ENCODE measurements around the gene PNMA6E.

Gene PNMA6E

GRCh38 chrX:153414856-153415510 lies 13.8 kb upstream of the PNMA6E start:
- in situ Hi-C loops (cut with MboI; ENCODE audit: low pct_unique_long_range_greater_than_20kb, low sequenced_read_pairs, unreplicated experiment): no loop called here
- no peak for DNase-seq (ENCODE audit: low spot score)
- no peak for TF ChIP-seq CTCF (IDR thresholded peaks at IDR 0.05; ENCODE audit: extremely low read depth, insufficient read depth, missing control alignments)

- no peak for TF ChIP-seq CTCF (IDR thresholded peaks at IDR 0.05; ENCODE audit: extremely low read depth, insufficient read depth, missing control alignments)
- in situ Hi-C loops (cut with MboI; ENCODE audit: low pct_unique_long_range_greater_than_20kb, low sequenced_read_pairs, unreplicated experiment): no loop called here
- no peak for DNase-seq (ENCODE audit: low spot score)
Observed at GRCh38 chrX:153413731-153414130, 12.6 kb upstream of the PNMA6E start.

DNA sequence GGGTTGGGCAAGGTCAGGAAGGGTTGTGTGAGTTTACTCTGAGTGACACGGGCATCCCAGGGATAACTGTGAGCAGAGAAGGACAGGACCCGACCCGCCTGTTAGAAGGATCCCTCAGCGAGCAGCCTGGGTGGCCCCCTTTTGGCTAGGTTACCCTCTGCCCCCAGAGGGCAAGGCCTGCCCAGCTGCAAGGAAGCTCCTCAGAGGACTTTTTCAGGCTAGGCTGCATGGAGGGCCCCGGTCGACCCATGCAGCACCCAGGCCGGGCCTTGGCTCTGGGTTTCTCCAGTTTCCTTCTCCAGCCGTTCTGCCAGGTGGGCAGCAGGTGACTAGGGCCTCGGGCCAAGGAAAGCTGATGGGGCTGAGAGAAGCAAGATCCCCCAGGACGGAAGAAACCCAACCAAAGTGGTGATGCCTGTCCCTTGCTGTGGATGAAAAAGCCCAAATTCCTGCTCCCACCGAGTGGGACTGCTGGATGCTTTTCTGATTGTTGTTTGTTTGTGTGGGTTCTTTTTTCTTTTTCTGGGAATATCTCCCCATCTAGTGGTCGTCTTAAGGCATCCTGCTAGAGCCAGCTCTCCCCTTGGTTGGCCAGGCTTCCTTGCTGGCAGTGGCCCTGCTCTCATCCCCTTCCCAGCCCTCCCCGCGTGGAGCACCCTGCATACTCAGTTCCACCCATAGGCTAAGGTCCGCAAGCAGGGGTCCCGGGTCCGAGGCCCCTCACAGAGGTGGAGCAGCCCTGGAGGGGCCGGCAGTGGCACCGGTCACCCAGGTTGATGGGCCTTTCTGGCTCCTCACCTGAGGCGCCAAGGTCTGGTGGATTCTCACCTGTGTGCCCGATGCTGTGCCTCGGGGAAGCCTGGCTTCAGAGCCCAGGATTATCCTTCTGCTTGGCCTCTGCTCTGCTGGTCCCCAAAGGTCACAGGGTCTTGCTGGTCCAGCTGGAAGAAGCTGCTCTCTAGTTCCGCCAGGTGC lies 11.9 kb upstream of the PNMA6E start:
- in situ Hi-C loops (cut with MboI; ENCODE audit: low pct_unique_long_range_greater_than_20kb, low sequenced_read_pairs, unreplicated experiment): no loop called here
- DNase-seq (ENCODE audit: low spot score): no peak
- peak; percentile 3 for TF ChIP-seq CTCF (IDR thresholded peaks at IDR 0.05; ENCODE audit: extremely low read depth, insufficient read depth, missing control alignments)

- in situ Hi-C loops (cut with MboI; ENCODE audit: low pct_unique_long_range_greater_than_20kb, low sequenced_read_pairs, unreplicated experiment): no loop called here
- no peak for TF ChIP-seq CTCF (IDR thresholded peaks at IDR 0.05; ENCODE audit: extremely low read depth, insufficient read depth, missing control alignments)
- DNase-seq (ENCODE audit: low spot score): no peak
Observed at GRCh38 chrX:153411988-153412574, 10.9 kb upstream of the PNMA6E start.

- in situ Hi-C loops (cut with MboI; ENCODE audit: low pct_unique_long_range_greater_than_20kb, low sequenced_read_pairs, unreplicated experiment): no loop called here
- no peak for TF ChIP-seq CTCF (IDR thresholded peaks at IDR 0.05; ENCODE audit: extremely low read depth, insufficient read depth, missing control alignments)
- DNase-seq (ENCODE audit: low spot score): peak; percentile 86
Observed at GRCh38 chrX:153411255-153411987, 10.3 kb upstream of the PNMA6E start, which contains the start of gene ZFP92. ZFP92 (plus strand) TSS chrX:153411472; CDS start chrX:153418323, 6,851 bp downstream.

DNA sequence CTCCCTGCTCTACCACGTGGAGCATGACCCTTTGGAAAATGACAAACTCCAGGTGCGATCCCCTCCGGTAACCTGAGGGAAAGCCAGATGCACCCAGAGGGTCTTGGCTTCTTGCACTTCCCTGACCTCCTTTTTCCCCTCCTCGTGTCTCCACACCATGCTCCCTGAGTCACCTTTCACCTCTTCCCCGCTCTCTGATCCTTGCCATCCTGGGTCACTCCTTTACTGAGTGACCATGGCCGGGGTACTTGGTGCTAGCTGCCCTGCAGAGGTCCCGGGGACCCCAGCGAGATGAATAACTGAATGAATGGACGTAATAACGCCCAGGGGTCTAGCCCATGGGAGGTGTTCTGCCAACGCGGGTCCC lies 9.7 kb upstream of the PNMA6E start:
- in situ Hi-C loops (cut with MboI; ENCODE audit: low pct_unique_long_range_greater_than_20kb, low sequenced_read_pairs, unreplicated experiment): no loop called here
- no peak for TF ChIP-seq CTCF (IDR thresholded peaks at IDR 0.05; ENCODE audit: extremely low read depth, insufficient read depth, missing control alignments)
- no peak for DNase-seq (ENCODE audit: low spot score)
